Measurements from ENCODE around the gene PRKCE. TPM values are rescaled to one million over a fixed set of nuclear protein-coding genes. Genes with fewer than 3 reads are reported as not detected.
"Not testable (repeated sequence)": the region's sequence is repeated elsewhere in the genome, so short reads cannot be mapped to it uniquely, and the experiment has no call there.

Gene PRKCE
- total RNA-seq, 1 donor from 2014 or later: 12.0 TPM

- Mint-ChIP-seq H3K9me3 (ENCODE audit: low read depth) (peaks cover 52% of the 10 kb centered on the region), H3K27ac (ENCODE audit: unreplicated experiment) (no peak overlapping the region), H3K27me3 (ENCODE audit: low read depth) (peaks cover 7% of the 10 kb centered on the region), H3K36me3 (ENCODE audit: low read depth) (peaks cover 20% of the 10 kb centered on the region), H3K4me1 (ENCODE audit: low read depth) (no peaks in the 10 kb centered on the region), H3K4me3 (ENCODE audit: unreplicated experiment) (no peak overlapping the region)
- DNase-seq (ENCODE audit: low spot score): no peak
- no peak for TF ChIP-seq CTCF (IDR thresholded peaks at IDR 0.05)
Observed at GRCh38 chr2:46208766-46209165, 557.3 kb downstream of the PRKCE start.

DNA sequence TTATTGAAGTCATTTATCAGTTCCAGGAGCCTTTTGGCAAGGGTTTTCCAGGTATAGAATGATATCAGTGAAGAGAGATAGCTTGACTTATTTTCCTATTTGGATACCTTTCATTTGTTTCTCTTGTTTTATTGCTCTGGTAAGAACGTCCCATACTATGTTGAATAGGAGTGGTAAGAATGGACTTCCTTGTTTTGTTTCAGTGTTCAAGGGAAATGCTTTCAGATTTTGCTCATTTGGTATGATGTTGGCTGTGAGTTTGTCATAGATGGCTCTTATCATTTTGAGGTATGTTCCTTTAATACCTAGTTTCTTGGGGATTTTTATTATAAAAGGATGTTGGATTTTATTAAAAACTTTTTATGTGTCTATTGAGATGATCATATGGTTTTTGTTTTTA is 558.6 kb downstream of the PRKCE start:
- no peak overlapping the region for H3K27ac Mint-ChIP-seq (ENCODE audit: unreplicated experiment)
- no peaks in the 10 kb centered on the region for H3K4me1 Mint-ChIP-seq (ENCODE audit: low read depth)
- no peak for DNase-seq (ENCODE audit: low spot score)
- no peak overlapping the region for H3K4me3 Mint-ChIP-seq (ENCODE audit: unreplicated experiment)
- peaks cover 24% of the 10 kb centered on the region for H3K36me3 Mint-ChIP-seq (ENCODE audit: low read depth)
- H3K9me3 Mint-ChIP-seq (ENCODE audit: low read depth): peaks cover 57% of the 10 kb centered on the region
- H3K27me3 Mint-ChIP-seq (ENCODE audit: low read depth): peaks cover 8% of the 10 kb centered on the region
- no peak for TF ChIP-seq CTCF (IDR thresholded peaks at IDR 0.05)

- Mint-ChIP-seq H3K4me3 (ENCODE audit: unreplicated experiment) (no peak overlapping the region), H3K9me3 (ENCODE audit: low read depth) (peaks cover 68% of the 10 kb centered on the region), H3K27ac (ENCODE audit: unreplicated experiment) (no peak overlapping the region), H3K27me3 (ENCODE audit: low read depth) (peaks cover 6% of the 10 kb centered on the region), H3K36me3 (ENCODE audit: low read depth) (peaks cover 22% of the 10 kb centered on the region), H3K4me1 (ENCODE audit: low read depth) (peaks cover 3% of the 10 kb centered on the region)
- DNase-seq (ENCODE audit: low spot score): no peak
- no peak for TF ChIP-seq CTCF (IDR thresholded peaks at IDR 0.05)
Observed at GRCh38 chr2:46211461-46211860, 560.0 kb downstream of the PRKCE start.

GRCh38 chr2:46213906-46214305 is 562.4 kb downstream of the PRKCE start:
- H3K27ac Mint-ChIP-seq (ENCODE audit: unreplicated experiment): no peak overlapping the region
- H3K4me1 Mint-ChIP-seq (ENCODE audit: low read depth): peaks cover 3% of the 10 kb centered on the region
- no peak for TF ChIP-seq CTCF (IDR thresholded peaks at IDR 0.05)
- peaks cover 18% of the 10 kb centered on the region for H3K36me3 Mint-ChIP-seq (ENCODE audit: low read depth)
- DNase-seq (ENCODE audit: low spot score): no peak
- H3K27me3 Mint-ChIP-seq (ENCODE audit: low read depth): peaks cover 2% of the 10 kb centered on the region
- no peak overlapping the region for H3K4me3 Mint-ChIP-seq (ENCODE audit: unreplicated experiment)
- peaks cover 62% of the 10 kb centered on the region for H3K9me3 Mint-ChIP-seq (ENCODE audit: low read depth)

GRCh38 chr2:46216213-46216612 is 564.7 kb downstream of the PRKCE start:
- Mint-ChIP-seq H3K4me1 (ENCODE audit: low read depth) (peaks cover 3% of the 10 kb centered on the region), H3K4me3 (ENCODE audit: unreplicated experiment) (no peak overlapping the region), H3K27me3 (ENCODE audit: low read depth) (peaks cover 5% of the 10 kb centered on the region), H3K9me3 (ENCODE audit: low read depth) (peaks cover 51% of the 10 kb centered on the region), H3K27ac (ENCODE audit: unreplicated experiment) (no peak overlapping the region), H3K36me3 (ENCODE audit: low read depth) (peaks cover 12% of the 10 kb centered on the region)
- DNase-seq (ENCODE audit: low spot score): peak; percentile 25
- TF ChIP-seq CTCF (IDR thresholded peaks at IDR 0.05): no peak

GRCh38 chr2:46223514-46223913 is 572.0 kb downstream of the PRKCE start:
- H3K27ac Mint-ChIP-seq (ENCODE audit: unreplicated experiment); DNase-seq (ENCODE audit: low spot score); H3K4me3 Mint-ChIP-seq (ENCODE audit: unreplicated experiment); H3K36me3 Mint-ChIP-seq (ENCODE audit: low read depth); H3K27me3 Mint-ChIP-seq (ENCODE audit: low read depth): not testable (repeated sequence)
- Mint-ChIP-seq H3K9me3 (ENCODE audit: low read depth) (peaks cover 22% of the 10 kb centered on the region), H3K4me1 (ENCODE audit: low read depth) (peaks cover 21% of the 10 kb centered on the region)
